HFFc6 (cell line): Measurements from ENCODE around the gene PLG. TPM values are rescaled to one million over a fixed set of nuclear protein-coding genes. Genes with fewer than 3 reads are reported as not detected.

Experiments used
- DNase-seq: peaks from one replicate; pipeline ENCODE4 v3.0.0-alpha.2; 2018
- H3K27ac Mint-ChIP-seq: 2 replicates; pipeline ENCODE4 v1.8.0; 2020; ENCODE audit warnings: mild to moderate bottlenecking, mixed read lengths
- H3K27me3 Mint-ChIP-seq: 2 replicates; pipeline ENCODE4 v1.8.0; 2021; ENCODE audit warnings: mild to moderate bottlenecking, moderate library complexity, mixed read lengths; ENCODE audit not compliant: insufficient read depth
- H3K36me3 Mint-ChIP-seq: 2 replicates; pipeline ENCODE4 v1.8.0; 2021; ENCODE audit warnings: low read depth, mixed read lengths
- H3K4me1 Mint-ChIP-seq: 2 replicates; pipeline ENCODE4 v1.8.0; 2020; ENCODE audit warnings: low read depth, mixed read lengths
- H3K4me3 Mint-ChIP-seq: 2 replicates; pipeline ENCODE4 v1.8.0; 2020; ENCODE audit warnings: mild to moderate bottlenecking, moderate library complexity, mixed read lengths
- H3K9me3 Mint-ChIP-seq: 2 replicates; pipeline ENCODE4 v1.8.0; 2020; ENCODE audit warnings: mild to moderate bottlenecking, mixed read lengths
- CTCF ChIP-seq: fragments of 200-600 bp; sonication (generic); IDR thresholded peaks from 2 replicates; pipeline ENCODE4 v1.5.0; 2021; ENCODE audit warnings: antibody characterized with exemption, mild to moderate bottlenecking
- total RNA-seq, 6 experiments: library from RNA; stranded (reverse); fragmentation: NEBNext Ultra II Directional; extraction: Animal tissue kit (Norgen Biotek cat#: 25700); gene quantifications; 2 replicates in 1 of 6; 3 replicates in 5 of 6; pipeline ENCODE4 v1.2.3, GENCODE V29; 2021

Gene PLG
- total RNA-seq, 6 experiments from 2014 or later = not detected

GRCh38 chr6:160765412-160765811 is 63.4 kb downstream of the PLG start:
- DNase-seq = no peak
- no peak overlapping the region for H3K27ac Mint-ChIP-seq

GRCh38 chr6:160766657-160766988 is 64.6 kb downstream of the PLG start:
- Mint-ChIP-seq H3K27ac (no peak overlapping the region), H3K4me1 (no peaks in the 10 kb centered on the region), H3K36me3 (no peaks in the 10 kb centered on the region; the same call in 1 of the 2 replicates), H3K27me3 (no peaks in the 10 kb centered on the region; the same call in 1 of the 2 replicates), H3K9me3 (peaks cover 46% of the 10 kb centered on the region), H3K4me3 (no peak overlapping the region)
- DNase-seq = no peak
- TF ChIP-seq CTCF = no peak

More at GRCh38 chr6:160765412-160765811, 63.4 kb downstream of the PLG start:
- H3K4me3 Mint-ChIP-seq = no peak overlapping the region
- no peaks in the 10 kb centered on the region; the same call in 1 of the 2 replicates for H3K27me3 Mint-ChIP-seq
- H3K36me3 Mint-ChIP-seq = no peaks in the 10 kb centered on the region; the same call in 1 of the 2 replicates
- no peaks in the 10 kb centered on the region for H3K4me1 Mint-ChIP-seq
- H3K9me3 Mint-ChIP-seq = peaks cover 47% of the 10 kb centered on the region
- no peak for TF ChIP-seq CTCF

GRCh38 chr6:160766989-160767646 is 65.1 kb downstream of the PLG start:
- no peaks in the 10 kb centered on the region; the same call in 1 of the 2 replicates for H3K36me3 Mint-ChIP-seq
- peak; percentile 21; the same call in 1 of the 2 replicates for TF ChIP-seq CTCF
- DNase-seq = no peak
- H3K27me3 Mint-ChIP-seq = no peaks in the 10 kb centered on the region; the same call in 1 of the 2 replicates
- no peak overlapping the region for H3K4me3 Mint-ChIP-seq
- H3K4me1 Mint-ChIP-seq = no peaks in the 10 kb centered on the region
- no peak overlapping the region for H3K27ac Mint-ChIP-seq
- H3K9me3 Mint-ChIP-seq = peaks cover 46% of the 10 kb centered on the region

GRCh38 chr6:160767647-160768019 is 65.6 kb downstream of the PLG start:
- Mint-ChIP-seq H3K4me1 (no peaks in the 10 kb centered on the region), H3K27ac (no peak overlapping the region), H3K36me3 (no peaks in the 10 kb centered on the region; the same call in 1 of the 2 replicates), H3K4me3 (no peak overlapping the region), H3K9me3 (peaks cover 43% of the 10 kb centered on the region), H3K27me3 (no peaks in the 10 kb centered on the region; the same call in 1 of the 2 replicates)
- TF ChIP-seq CTCF = no peak
- DNase-seq = no peak

GRCh38 chr6:160768101-160768500 is 66.1 kb downstream of the PLG start:
- Mint-ChIP-seq H3K27ac (no peak overlapping the region), H3K4me1 (no peaks in the 10 kb centered on the region), H3K27me3 (no peaks in the 10 kb centered on the region; the same call in 1 of the 2 replicates), H3K4me3 (no peak overlapping the region), H3K36me3 (no peaks in the 10 kb centered on the region; the same call in 1 of the 2 replicates), H3K9me3 (peaks cover 39% of the 10 kb centered on the region)
- no peak for TF ChIP-seq CTCF
- no peak for DNase-seq
